D721Med (cell line): Measurements from ENCODE around the gene PRKRIP1.
"Not testable (repeated sequence)": the region's sequence is repeated elsewhere in the genome, so short reads cannot be mapped to it uniquely, and the experiment has no call there.

Experiments used
- DNase-seq: peaks from one replicate; pipeline ENCODE4 v3.0.0; 2011; ENCODE audit warnings: low spot score; ENCODE audit not compliant: insufficient read length
- FAIRE-seq: peaks from 2 replicates; lab custom pipeline; 2011; peaks lifted over from hg19 to GRCh38; lab: Jason Lieb, UNC
- CTCF ChIP-seq: IDR thresholded peaks from 2 replicates; pipeline ENCODE4 v1.5.1; 2012; ENCODE audit warnings: mild to moderate bottlenecking, control low read depth; ENCODE audit not compliant: insufficient read depth; ENCODE audit errors: missing control alignments

The PRKRIP1 gene

GRCh38 chr7:102469972-102470825 is 74.0 kb downstream of the PRKRIP1 start:
- no peak for DNase-seq

DNA sequence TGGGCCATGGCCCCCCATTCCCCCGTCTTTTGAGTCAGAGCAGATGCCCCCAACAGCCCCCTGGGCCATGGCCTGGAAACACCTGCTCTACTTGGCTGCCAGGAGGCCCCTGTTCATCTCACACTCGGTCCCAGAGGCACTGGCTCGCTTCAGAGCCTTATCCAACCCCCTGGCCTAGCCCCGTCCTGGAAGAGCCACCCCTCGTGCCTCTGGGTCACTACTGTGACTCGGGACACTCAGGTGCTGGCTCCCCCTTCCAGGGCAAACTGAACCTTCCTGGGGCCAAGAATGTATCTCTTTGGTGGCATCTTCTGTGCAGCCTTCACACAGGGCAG is 75.6 kb downstream of the PRKRIP1 start:
- DNase-seq = no peak
- TF ChIP-seq CTCF = no peak
- FAIRE-seq = no peak

More at GRCh38 chr7:102469972-102470825, 74.0 kb downstream of the PRKRIP1 start:
- no peak for TF ChIP-seq CTCF
- FAIRE-seq = no peak

DNA sequence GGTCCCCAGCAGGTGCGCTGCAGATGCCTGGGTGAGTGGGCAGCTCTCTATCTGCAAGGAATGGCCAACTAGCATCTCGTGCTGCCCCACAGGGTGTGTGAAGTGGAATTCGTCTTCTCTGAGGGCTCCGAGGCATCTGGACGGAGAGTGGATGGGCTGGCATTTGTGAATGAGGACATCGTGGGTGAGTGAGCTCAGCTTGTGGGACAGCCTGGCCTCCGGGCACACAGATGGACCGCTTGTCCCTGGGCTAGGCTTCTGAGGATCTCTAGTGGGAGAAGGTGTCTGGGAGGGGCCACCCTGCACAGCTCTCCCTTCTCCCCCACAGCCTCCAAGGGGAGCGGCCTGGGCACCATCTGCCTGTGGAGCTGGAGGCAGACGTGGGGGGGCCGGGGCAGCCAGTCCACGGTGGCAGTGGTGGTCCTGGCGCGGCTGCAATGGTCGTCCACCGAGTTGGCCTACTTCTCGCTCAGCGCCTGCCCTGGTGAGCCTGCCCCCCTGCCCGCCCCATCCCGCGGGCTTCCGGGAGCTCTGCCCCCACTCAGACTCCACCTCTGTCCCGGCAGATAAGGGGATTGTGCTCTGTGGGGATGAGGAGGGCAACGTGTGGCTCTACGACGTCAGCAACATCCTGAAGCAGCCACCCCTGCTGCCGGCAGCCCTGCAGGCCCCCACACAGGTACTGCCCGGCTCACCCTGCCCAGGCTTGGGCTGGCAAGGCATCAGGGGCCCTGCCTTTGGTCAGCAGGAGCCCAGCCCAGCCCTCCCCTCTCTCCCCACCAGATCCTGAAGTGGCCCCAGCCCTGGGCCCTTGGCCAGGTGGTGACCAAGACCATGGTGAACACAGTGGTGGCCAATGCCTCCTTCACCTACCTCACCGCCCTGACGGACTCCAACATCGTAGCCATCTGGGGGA is 76.2 kb downstream of the PRKRIP1 start:
- no peak for TF ChIP-seq CTCF
- FAIRE-seq = no peak

GRCh38 chr7:102473271-102473991 is 77.3 kb downstream of the PRKRIP1 start:
- no peak for TF ChIP-seq CTCF
- FAIRE-seq (no peak), DNase-seq (no peak)

More for the DNA sequence above, 76.2 kb downstream of the PRKRIP1 start:
- no peak for DNase-seq

DNA sequence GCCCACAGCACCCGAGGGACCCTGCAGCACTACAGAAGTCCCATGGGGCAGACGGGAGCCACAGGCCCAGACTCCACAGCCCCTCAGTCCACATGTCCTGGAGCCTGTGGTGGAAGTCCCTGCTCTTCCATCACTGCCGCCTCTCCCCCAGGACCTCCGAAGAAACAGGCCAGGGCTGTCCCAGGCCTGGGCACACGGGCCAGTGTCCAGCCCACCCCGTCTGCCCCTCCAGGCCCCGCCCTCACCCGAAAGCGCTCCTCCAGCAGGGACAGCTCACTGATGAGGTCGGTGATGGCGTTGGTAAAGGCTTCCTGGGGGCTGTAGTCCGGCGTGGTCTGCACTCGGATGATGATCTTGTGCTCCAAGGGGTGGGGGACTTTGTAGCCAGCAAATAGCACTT is 78.0 kb downstream of the PRKRIP1 start:
- not testable (repeated sequence) for DNase-seq, FAIRE-seq

- not testable (repeated sequence) for FAIRE-seq, DNase-seq
Observed at GRCh38 chr7:102474736-102475435, 78.7 kb downstream of the PRKRIP1 start.
